CD4-positive, alpha-beta T cell (primary cell): ENCODE results near the gene NUP188. TPM values are rescaled to one million over a fixed set of nuclear protein-coding genes. Genes with fewer than 3 reads are reported as not detected.
A peak's percentile ranks its signal among the peaks of the same experiment; 100 is the strongest.

Experiments used
- ATAC-seq: fragments of 200-7000 bp; cut with Tn5 transposase; one replicate; pipeline ENCODE4 v1.10.0; 2022; ENCODE audit warnings: mild to moderate bottlenecking; ENCODE audit not compliant: poor library complexity
- CTCF ChIA-PET: fragments of 350-600 bp; sonication (Branson Sonifier 250); formaldehyde crosslinking; loops from one replicate; lab custom pipeline; 2021; ENCODE audit warnings: antibody characterized with exemption, inconsistent platforms; lab: Charles Lee
- POLR2A ChIA-PET: fragments of 350-600 bp; sonication (Branson Sonifier 250); formaldehyde crosslinking; loops from one replicate; lab custom pipeline; 2021; ENCODE audit warnings: antibody characterized with exemption, inconsistent platforms; lab: Charles Lee
- DNase-seq, 14 experiments: peaks; one replicate each; pipeline ENCODE4 v3.0.0-alpha.2; 2013 to 2020; ENCODE audit warnings: mixed read lengths in 2 of 14
- H3K27ac ChIP-seq, 2 donors: one replicate each; pipeline versions ENCODE4 v1.5.1 to v1.7.0; 2013; ENCODE audit warnings: low read length in 2 of 2, low read depth in 1 of 2, mild to moderate bottlenecking in 1 of 2
- H3K27me3 ChIP-seq, 2 experiments: 1 replicate in 1 of 2; 2 replicates in 1 of 2; pipeline versions ENCODE4 v1.6.1 to v1.7.0; 2013; ENCODE audit warnings: low read length in 2 of 2, control low read depth in 1 of 2, mild to moderate bottlenecking in 1 of 2, moderate library complexity in 1 of 2; ENCODE audit not compliant: insufficient read depth in 2 of 2, control insufficient read depth in 1 of 2
- H3K36me3 ChIP-seq: one replicate; pipeline ENCODE4 v1.6.1; 2013; ENCODE audit warnings: low read length, control low read depth; ENCODE audit not compliant: insufficient read depth
- H3K4me1 ChIP-seq: one replicate; pipeline ENCODE4 v1.6.1; 2013; ENCODE audit warnings: low read length, control low read depth; ENCODE audit not compliant: insufficient read depth
- H3K4me3 ChIP-seq: one replicate; pipeline ENCODE4 v1.5.1; 2013; ENCODE audit warnings: mild to moderate bottlenecking, low read length, moderate library complexity
- H3K9me3 ChIP-seq, 2 experiments: 1 replicate in 1 of 2; 2 replicates in 1 of 2; pipeline versions ENCODE4 v1.6.1 to v1.7.0; 2013; ENCODE audit warnings: low read length in 2 of 2, mild to moderate bottlenecking in 2 of 2, control low read depth in 1 of 2, moderate library complexity in 1 of 2; ENCODE audit not compliant: control insufficient read depth in 1 of 2, insufficient read depth in 1 of 2
- H3K27ac Mint-ChIP-seq: one replicate; pipeline ENCODE4 v1.8.0; 2020; ENCODE audit warnings: mixed read lengths
- H3K27me3 Mint-ChIP-seq: one replicate; pipeline ENCODE4 v1.8.0; 2021; ENCODE audit warnings: mixed read lengths
- H3K36me3 Mint-ChIP-seq: one replicate; pipeline ENCODE4 v1.8.0; 2021; ENCODE audit warnings: low read depth, mixed read lengths
- H3K4me1 Mint-ChIP-seq: one replicate; pipeline ENCODE4 v1.8.0; 2021; ENCODE audit warnings: low read depth, mixed read lengths
- H3K4me3 Mint-ChIP-seq: one replicate; pipeline ENCODE4 v1.8.0; 2020; ENCODE audit warnings: mild to moderate bottlenecking, mixed read lengths
- H3K9me3 Mint-ChIP-seq: one replicate; pipeline ENCODE4 v1.8.0; 2020; ENCODE audit warnings: mixed read lengths
- CTCF ChIP-seq: fragments of 200-600 bp; IDR thresholded peaks from one replicate; pipeline ENCODE4 v1.8.0; 2022; ENCODE audit warnings: antibody characterized with exemption, mild to moderate bottlenecking
- intact Hi-C, 2 experiments: fragments of 100-400 bp; cut with DNase I in 1 of 2; cut with micrococcal nuclease in 1 of 2; formaldehyde crosslinking; loops; one replicate each; pipeline versions ENCODE4 v1.15.1 to v1.9.0; 2023 to 2025; cut with DNase I, micrococcal nuclease
- total RNA-seq, 174 experiments: library from RNA in 2 of 174; stranded (reverse) in 2 of 174; gene quantifications; one replicate each; pipeline ENCODE4 v1.2.3 and lab custom pipeline; 2021 to 2026

The NUP188 gene
- total RNA-seq, 2 experiments from 2014 or later: 43.0 to 43.9 TPM

- H3K9me3 Mint-ChIP-seq: no peaks in the 10 kb centered on the region
- peaks cover 33% of the 10 kb centered on the region for H3K36me3 ChIP-seq
- H3K27me3 ChIP-seq: no peaks in the 10 kb centered on the region
- TF ChIP-seq CTCF: no peak
- ChIA-PET POLR2A (interaction anchor here (0.7 kb wide), 1 partner anchor 17 kb away, joined by 4 read pairs; no protein-coding TSS in a partner anchor), CTCF (no interaction called here)
- peaks cover 4% of the 10 kb centered on the region for H3K4me1 Mint-ChIP-seq
- H3K4me3 ChIP-seq: no peak overlapping the region
- DNase-seq (no peak), ATAC-seq (no peak)
- H3K27me3 Mint-ChIP-seq: no peaks in the 10 kb centered on the region
- H3K4me3 Mint-ChIP-seq: peak overlapping the region; percentile 7
- H3K27ac ChIP-seq: no peak overlapping the region
- no peaks in the 10 kb centered on the region for H3K9me3 ChIP-seq
- intact Hi-C loops: no loop called here
- peaks cover 17% of the 10 kb centered on the region for H3K4me1 ChIP-seq
- H3K27ac Mint-ChIP-seq: no peak overlapping the region
- H3K36me3 Mint-ChIP-seq: peaks cover 38% of the 10 kb centered on the region
Observed at GRCh38 chr9:128918921-128919320, 28.6 kb upstream of the NUP188 start.

GRCh38 chr9:128919402-128920089, 28.0 kb upstream of the NUP188 start:
- no peak overlapping the region for H3K4me3 ChIP-seq
- no peak for TF ChIP-seq CTCF
- no peak overlapping the region for H3K27ac Mint-ChIP-seq
- no peak overlapping the region for H3K27ac ChIP-seq
- H3K4me3 Mint-ChIP-seq: peak overlapping the region; percentile 7
- peaks cover 28% of the 10 kb centered on the region for H3K36me3 ChIP-seq
- peaks cover 35% of the 10 kb centered on the region for H3K36me3 Mint-ChIP-seq
- ChIA-PET CTCF (no interaction called here), POLR2A (no interaction called here)
- H3K9me3 ChIP-seq: no peaks in the 10 kb centered on the region
- intact Hi-C loops: no loop called here
- H3K4me1 Mint-ChIP-seq: peaks cover 4% of the 10 kb centered on the region
- no peaks in the 10 kb centered on the region for H3K27me3 ChIP-seq
- no peaks in the 10 kb centered on the region for H3K27me3 Mint-ChIP-seq
- ATAC-seq (no peak), DNase-seq (no peak)
- no peaks in the 10 kb centered on the region for H3K9me3 Mint-ChIP-seq
- H3K4me1 ChIP-seq: peaks cover 11% of the 10 kb centered on the region

GRCh38 chr9:128920381-128921058, 27.0 kb upstream of the NUP188 start, which contains the start of gene PHYHD1:
Gene PHYHD1 (plus strand): TSS chr9:128920982. CDS start chr9:128922324, 1,342 bp downstream.
- Mint-ChIP-seq H3K27ac (peak within 1 kb of the TSS; percentile 53), H3K4me1 (peaks cover 5% of the 10 kb centered on the region), H3K36me3 (peaks cover 30% of the 10 kb centered on the region), H3K27me3 (no peaks in the 10 kb centered on the region), H3K9me3 (no peaks in the 10 kb centered on the region), H3K4me3 (no peak within 1 kb of the TSS)
- Histone ChIP-seq H3K4me3 (no peak within 1 kb of the TSS), H3K27ac (no peak within 1 kb of the TSS), H3K4me1 (peaks cover 13% of the 10 kb centered on the region), H3K27me3 (no peaks in the 10 kb centered on the region), H3K9me3 (no peaks in the 10 kb centered on the region), H3K36me3 (peaks cover 23% of the 10 kb centered on the region)
- no peak for TF ChIP-seq CTCF
- ChIA-PET CTCF (no interaction called here), POLR2A (interaction anchor here (0.9 kb wide), 1 partner anchor 59 kb away, joined by 3 read pairs; no protein-coding TSS in a partner anchor)
- no peak for DNase-seq
- intact Hi-C loops: no loop called here
- ATAC-seq: no peak
